ENCODE measurements around the gene MT1G.
"Not testable (repeated sequence)": the region's sequence is repeated elsewhere in the genome, so short reads cannot be mapped to it uniquely, and the experiment has no call there.

Gene MT1G

GRCh38 chr16:56684256-56684925 is 16.5 kb upstream of the MT1G start:
- no peak for DNase-seq

GRCh38 chr16:56683424-56684172 is 15.7 kb upstream of the MT1G start:
- no peak for DNase-seq

- no peak for DNase-seq
Measured at GRCh38 chr16:56682703-56683397, 15.0 kb upstream of the MT1G start.

GRCh38 chr16:56681939-56682702 is 14.3 kb upstream of the MT1G start, which contains the start of gene MT1X:
TSS of gene MT1X (plus strand) at chr16:56682470. CDS start at chr16:56682541, 71 bp downstream.
- peak; percentile 40 for DNase-seq

DNA sequence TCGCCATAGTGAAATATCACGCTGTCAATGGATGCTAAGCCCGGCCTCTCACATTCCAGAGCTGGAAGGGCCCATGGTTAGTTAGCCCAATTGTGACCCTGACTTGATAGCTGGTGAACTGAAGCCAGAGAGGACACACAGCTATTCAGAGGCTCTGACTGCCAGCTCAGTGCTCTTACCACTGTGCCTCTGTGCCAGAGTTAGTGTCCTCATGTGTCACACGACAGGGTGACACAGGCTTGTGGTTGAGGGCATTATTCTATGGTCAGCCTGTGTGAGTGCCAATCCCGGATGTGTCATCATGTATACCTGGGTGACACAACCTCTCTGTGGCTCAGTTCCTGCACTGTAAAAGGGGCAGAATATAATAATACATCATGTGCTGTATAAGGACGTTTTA is 12.0 kb upstream of the MT1G start:
- no peak for DNase-seq

- DNase-seq = no peak
Measured at GRCh38 chr16:56679078-56679730, 11.3 kb upstream of the MT1G start.

- no peak for DNase-seq
Measured at GRCh38 chr16:56677474-56677873, 9.6 kb upstream of the MT1G start.

DNA sequence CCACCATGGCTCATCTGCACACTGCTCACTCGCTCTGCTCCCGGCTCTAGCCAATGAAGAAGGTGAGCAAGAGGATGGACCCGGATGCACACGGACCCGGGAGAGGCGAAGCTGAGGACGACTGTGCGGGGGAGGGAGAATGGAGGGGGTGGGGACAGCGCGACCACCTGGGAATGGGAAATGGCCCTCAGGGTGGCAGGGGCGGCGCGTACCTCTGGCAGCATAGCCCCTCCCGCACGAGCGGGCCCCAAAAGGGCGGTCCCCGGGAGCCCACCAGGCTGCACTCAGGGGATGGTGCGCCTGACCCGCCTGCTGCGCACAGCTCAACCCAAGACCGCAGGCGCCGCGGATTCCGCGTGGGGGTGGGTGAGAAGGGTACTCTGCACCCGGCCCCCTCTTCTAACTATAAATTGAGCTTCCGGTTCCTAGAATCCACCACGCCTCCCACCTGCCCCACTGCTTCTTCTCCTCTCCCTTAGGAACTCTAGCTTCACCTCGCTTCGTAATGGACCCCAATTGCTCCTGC is 7.9 kb upstream of the MT1G start:
- no peak for DNase-seq

- DNase-seq = not testable (repeated sequence)
Measured at GRCh38 chr16:56674570-56674969, 6.7 kb upstream of the MT1G start.

DNA sequence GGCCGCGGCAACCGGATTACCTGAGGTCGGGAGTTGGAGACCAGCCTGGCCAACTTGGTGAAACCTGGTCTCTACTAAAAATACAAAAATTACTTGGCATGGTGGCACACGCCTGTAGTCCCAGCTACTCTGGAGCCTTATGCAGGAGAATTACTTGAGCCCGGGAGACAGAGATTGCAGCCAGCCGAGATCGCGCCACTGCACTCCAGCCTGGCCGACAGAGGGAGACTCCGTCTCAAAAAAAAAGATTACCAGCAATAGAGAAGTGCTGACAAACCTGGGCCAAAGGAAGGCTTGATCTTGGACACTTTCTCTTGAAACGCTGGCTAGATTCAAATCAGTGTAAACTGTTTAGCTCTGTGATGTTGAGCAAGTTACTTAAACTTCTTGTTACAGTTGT is 6.1 kb upstream of the MT1G start:
- DNase-seq = no peak

DNA sequence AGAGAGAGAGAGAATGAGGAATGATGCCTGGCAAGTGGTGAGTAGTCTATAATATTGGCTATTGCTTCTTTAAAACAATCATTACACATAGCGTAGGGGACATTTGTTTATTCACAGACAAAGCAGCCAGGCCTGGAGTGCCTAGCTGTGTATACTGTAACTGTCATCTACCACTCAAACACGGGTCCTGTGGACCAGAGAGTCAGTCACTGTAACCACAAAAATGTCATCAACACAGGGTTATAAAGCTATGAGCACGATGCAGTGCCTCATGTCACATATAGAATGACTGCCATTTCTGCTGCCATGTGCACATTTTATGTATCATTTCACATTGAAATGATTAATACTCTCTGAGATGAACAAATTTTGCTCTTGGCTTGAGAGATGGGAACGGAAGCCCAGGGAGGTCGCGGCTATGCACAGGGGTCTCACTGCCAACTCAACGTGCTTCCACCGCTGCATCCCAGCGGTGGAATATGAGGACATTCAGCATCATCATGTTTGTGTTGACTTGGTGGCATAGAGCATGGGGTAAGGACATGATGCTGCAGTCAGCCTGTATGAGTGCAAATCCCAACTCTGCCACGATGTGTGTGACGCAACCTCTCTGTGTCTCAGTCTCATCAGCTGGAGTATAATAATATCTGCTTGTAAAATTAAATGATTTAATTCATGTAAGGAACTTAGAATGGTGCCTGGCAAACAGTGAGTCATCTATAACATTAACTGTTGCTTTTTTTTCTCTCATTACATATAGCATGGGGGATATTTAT is 5.1 kb upstream of the MT1G start:
- DNase-seq = no peak

- not testable (repeated sequence) for DNase-seq
Measured at GRCh38 chr16:56672171-56672570, 4.3 kb upstream of the MT1G start.

DNA sequence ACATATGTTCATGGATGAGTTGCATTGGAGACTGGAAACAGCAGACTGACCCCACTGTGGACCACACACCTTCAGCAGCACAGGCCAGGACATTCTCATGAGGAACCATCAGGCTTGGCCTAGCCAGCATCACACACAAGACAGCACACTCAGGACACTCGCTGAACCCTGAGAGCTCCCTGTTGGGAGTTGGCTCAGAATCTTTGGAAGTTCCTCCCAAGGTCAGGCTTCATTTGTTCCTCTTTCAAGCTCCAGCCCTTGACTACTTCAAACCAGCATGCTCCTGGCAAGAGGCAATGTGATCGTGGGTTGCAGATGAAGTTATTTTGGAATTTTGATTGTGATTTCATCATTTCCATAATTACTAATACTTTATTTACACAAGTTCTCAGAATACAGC is 3.8 kb upstream of the MT1G start:
- not testable (repeated sequence) for DNase-seq

DNA sequence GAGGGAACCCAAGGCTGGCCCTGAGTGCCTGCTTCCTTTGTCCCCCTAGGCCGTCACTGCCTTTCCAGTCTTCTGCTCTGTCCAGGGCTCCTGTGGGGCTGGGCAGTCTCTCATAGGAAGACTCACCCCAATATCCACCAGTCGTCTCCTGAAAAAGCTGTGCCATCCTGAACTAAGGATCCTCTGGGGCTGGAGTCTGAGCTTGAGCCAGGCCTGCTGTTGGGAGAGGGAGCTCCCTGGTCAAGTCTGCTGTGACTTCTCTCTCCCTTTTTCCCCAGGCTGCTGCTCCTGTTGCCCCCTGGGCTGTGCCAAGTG is 2.7 kb upstream of the MT1G start:
- DNase-seq = no peak

DNA sequence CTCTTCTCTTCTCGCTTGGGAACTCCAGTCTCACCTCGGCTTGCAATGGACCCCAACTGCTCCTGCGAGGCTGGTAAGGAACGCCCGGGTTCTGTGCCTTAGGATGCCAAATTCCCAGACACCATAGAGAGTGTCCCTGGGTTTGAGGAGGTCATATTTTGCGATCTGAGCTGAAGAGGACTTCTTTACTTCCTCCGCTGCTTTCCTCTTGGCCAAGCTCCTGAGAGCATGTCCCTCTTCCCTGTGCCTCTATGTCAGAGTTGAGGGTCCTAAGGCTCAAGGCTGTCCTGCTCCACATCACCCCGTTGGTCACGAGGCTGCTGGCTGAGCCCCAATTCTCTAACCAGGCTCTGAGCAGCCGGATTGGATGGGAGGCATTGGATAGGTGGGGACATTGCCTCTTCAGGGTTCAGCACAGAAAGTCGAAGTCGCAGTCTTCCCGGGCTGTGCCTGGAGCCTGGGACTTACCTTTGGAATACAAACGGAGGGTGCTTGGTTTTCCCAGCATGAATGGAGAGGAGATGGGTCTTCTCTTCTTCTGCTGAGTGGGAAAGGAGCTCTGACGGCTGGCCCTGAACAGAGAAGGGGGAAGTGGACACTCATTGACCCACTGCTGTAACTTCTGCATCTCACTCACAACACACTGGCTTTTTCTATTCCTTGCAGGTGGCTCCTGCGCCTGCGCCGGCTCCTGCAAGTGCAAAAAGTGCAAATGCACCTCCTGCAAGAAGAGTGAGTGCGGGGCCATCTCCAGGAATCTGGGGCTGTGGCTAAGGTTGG is 2.2 kb upstream of the MT1G start:
- no peak for DNase-seq

- DNase-seq = no peak
Measured at GRCh38 chr16:56669005-56669839, 1.4 kb upstream of the MT1G start, which contains the start of gene MT1H. TSS of gene MT1H (plus strand) at chr16:56669814. CDS start at chr16:56669885, 71 bp downstream.

GRCh38 chr16:56665286-56666261 is 2.3 kb downstream of the MT1G start:
- not testable (repeated sequence) for DNase-seq

- DNase-seq = no peak
Measured at GRCh38 chr16:56664506-56664905, 3.4 kb downstream of the MT1G start.

All from NCI-H524 treated with DMSO at 0.1 percent for 48 hours (cell line).